ENCODE measurements around the gene CFD.

CFD gene

DNA sequence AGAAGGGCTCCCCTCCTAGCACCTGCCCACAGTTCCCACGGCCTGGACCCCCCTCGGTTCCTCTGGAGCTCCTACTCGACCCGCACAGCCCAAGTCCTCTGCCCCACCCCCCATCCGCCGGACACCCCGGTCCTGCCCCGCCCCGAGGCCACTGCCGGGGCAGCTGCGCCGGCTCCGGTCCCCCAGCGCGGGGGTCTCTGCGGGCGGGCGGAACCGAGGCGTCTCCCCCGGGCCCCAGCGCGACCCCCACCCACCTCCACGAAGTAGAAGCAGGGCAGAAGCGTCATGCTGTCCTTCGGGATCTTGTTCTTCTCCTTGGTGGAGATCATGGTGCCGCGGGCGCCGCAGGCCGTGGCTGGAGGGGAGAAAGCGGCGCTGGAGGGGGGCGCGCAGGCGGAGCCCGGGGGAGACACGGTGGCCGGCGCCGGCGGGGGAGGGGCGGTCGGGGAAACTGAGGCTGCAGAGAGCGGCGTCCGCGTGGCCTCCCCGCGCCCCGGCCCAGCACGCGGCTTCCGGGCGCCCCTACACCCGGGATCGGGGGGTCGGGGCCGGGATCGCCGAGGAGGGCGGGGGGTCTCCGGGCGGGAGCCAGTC is 38.1 kb upstream of the CFD start:
- H3K4me3 ChIP-seq (ENCODE audit: low read depth, low read length) = no peak overlapping the region

GRCh38 chr19:821825-822503 is 37.5 kb upstream of the CFD start, which contains the start of gene PLPPR3:
PLPPR3 (minus strand) TSS chr19:821955; CDS start chr19:821559, 396 bp downstream.
- TF ChIP-seq, protein P1, sequence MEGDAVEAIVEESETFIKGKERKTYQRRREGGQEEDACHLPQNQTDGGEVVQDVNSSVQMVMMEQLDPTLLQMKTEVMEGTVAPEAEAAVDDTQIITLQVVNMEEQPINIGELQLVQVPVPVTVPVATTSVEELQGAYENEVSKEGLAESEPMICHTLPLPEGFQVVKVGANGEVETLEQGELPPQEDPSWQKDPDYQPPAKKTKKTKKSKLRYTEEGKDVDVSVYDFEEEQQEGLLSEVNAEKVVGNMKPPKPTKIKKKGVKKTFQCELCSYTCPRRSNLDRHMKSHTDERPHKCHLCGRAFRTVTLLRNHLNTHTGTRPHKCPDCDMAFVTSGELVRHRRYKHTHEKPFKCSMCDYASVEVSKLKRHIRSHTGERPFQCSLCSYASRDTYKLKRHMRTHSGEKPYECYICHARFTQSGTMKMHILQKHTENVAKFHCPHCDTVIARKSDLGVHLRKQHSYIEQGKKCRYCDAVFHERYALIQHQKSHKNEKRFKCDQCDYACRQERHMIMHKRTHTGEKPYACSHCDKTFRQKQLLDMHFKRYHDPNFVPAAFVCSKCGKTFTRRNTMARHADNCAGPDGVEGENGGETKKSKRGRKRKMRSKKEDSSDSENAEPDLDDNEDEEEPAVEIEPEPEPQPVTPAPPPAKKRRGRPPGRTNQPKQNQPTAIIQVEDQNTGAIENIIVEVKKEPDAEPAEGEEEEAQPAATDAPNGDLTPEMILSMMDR (IDR thresholded peaks at IDR 0.05; ENCODE audit: borderline replicate concordance, insufficient read depth, low read depth, low read length) = no peak
- H3K4me3 ChIP-seq (ENCODE audit: low read depth, low read length) = no peak within 1 kb of the TSS

More for the DNA sequence above, 38.1 kb upstream of the CFD start:
- TF ChIP-seq, protein P1 (IDR thresholded peaks at IDR 0.05; ENCODE audit: borderline replicate concordance, insufficient read depth, low read depth, low read length) = no peak

GRCh38 chr19:823565-824121 is 35.8 kb upstream of the CFD start:
- no peak overlapping the region for H3K4me3 ChIP-seq (ENCODE audit: low read depth, low read length)
- TF ChIP-seq, protein P1 (IDR thresholded peaks at IDR 0.05; ENCODE audit: borderline replicate concordance, insufficient read depth, low read depth, low read length) = no peak

DNA sequence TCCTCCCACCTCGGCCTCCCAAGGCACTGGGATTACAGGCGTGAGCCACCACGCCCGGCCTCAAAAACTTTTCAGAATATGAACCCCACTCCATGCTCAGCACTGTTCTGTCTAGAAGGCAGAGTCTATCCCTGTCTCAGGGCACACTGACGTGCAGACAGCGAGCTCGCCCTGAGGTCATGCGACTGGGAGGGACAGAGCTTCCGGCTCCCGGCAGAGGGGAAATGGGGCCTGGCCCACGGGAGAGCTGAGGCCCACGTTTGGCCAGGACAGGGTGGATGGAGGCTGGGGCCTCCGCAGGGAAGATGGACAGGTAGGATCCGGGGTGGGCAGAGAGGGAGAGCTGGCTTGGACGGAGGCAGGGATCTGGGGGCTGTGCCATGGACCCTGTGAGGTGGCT is 34.6 kb upstream of the CFD start:
- no peak overlapping the region for H3K4me3 ChIP-seq (ENCODE audit: low read depth, low read length)
- TF ChIP-seq, protein P1 (IDR thresholded peaks at IDR 0.05; ENCODE audit: borderline replicate concordance, insufficient read depth, low read depth, low read length) = no peak

DNA sequence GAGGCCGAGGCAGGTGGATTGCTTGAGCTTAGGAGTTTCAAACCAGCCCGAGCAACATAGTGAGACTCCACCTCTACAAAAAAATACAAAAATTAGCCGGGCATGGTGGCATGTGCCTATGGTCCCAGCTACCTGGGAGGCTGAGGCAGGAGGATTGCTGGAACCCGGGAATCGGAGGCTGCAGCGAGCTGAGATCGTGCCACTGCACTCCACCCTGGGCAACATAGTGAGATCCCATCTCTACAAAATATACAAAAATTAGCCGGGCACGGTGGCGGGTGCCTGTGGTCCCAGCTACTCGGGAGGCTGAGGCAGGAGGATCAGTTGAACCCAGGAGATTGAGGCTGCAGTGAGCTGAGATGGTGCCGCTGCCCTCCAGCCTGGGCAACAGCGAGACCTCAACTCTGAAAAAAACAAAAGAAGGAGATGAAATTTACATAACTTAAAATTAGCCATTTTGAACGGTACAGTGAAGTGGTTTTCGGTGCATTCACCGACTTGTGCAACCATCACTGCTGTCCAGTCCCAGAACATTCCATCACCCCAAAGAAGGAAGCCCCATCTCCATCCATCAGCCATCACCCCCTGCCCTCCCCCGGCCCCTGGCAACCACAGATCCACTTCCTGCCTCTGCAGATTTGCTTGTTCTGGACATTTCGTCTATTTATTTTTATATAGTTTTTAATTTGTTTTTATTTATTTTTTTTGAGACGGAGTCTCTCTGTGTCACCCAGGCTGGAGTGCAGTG is 33.4 kb upstream of the CFD start:
- TF ChIP-seq, protein P1 (IDR thresholded peaks at IDR 0.05; ENCODE audit: borderline replicate concordance, insufficient read depth, low read depth, low read length) = no peak
- no peak overlapping the region for H3K4me3 ChIP-seq (ENCODE audit: low read depth, low read length)

GRCh38 chr19:827314-827709 is 32.2 kb upstream of the CFD start:
- H3K4me3 ChIP-seq (ENCODE audit: low read depth, low read length) = no peak overlapping the region
- TF ChIP-seq, protein P1 (IDR thresholded peaks at IDR 0.05; ENCODE audit: borderline replicate concordance, insufficient read depth, low read depth, low read length) = no peak
